Measurements from ENCODE around the gene FBXO8. TPM values are rescaled to one million over a fixed set of nuclear protein-coding genes. Genes with fewer than 3 reads are reported as not detected.

The FBXO8 gene
- total RNA-seq, 1 experiment from 2014 or later = 8.9 TPM

GRCh38 chr4:174245714-174246113 lies 37.8 kb downstream of the FBXO8 start:
- Mint-ChIP-seq H3K9me3 (no peaks in the 10 kb centered on the region), H3K27me3 (ENCODE audit: low read depth) (no peaks in the 10 kb centered on the region), H3K4me1 (no peaks in the 10 kb centered on the region), H3K27ac (no peak overlapping the region), H3K4me3 (no peak overlapping the region), H3K36me3 (ENCODE audit: insufficient read depth in 1 of 3, low read depth in 3 of 3) (no peaks in the 10 kb centered on the region)
- Histone ChIP-seq H3K27ac (ENCODE audit: insufficient read length, low read depth, low read length) (no peak overlapping the region), H2BK120ac (ENCODE audit: low read depth, low read length, poor library complexity, severe bottlenecking) (no peak overlapping the region), H3K9ac (ENCODE audit: extremely low read depth, insufficient read length, low read length) (no peak overlapping the region), H2AFZ (ENCODE audit: low read length) (no peak overlapping the region), H2BK20ac (ENCODE audit: low read depth, low read length, poor library complexity, severe bottlenecking) (no peak overlapping the region), H3K4ac (ENCODE audit: low read depth, low read length) (no peak overlapping the region), H2BK12ac (ENCODE audit: insufficient read length, low read depth, low read length) (no peak overlapping the region), H3K23me2 (ENCODE audit: insufficient read length, low read depth, low read length, poor library complexity, severe bottlenecking) (no peaks in the 10 kb centered on the region), H3K79me2 (ENCODE audit: insufficient read depth, low read length) (no peaks in the 10 kb centered on the region), H2AK5ac (ENCODE audit: insufficient read length, low read length) (no peak overlapping the region), H2BK5ac (ENCODE audit: insufficient read length, low read length) (no peak overlapping the region), H3K4me1 (ENCODE audit: insufficient read depth, low read length) (no peaks in the 10 kb centered on the region), H4K5ac (ENCODE audit: insufficient read length, low read depth, low read length) (no peak overlapping the region), H3K27me3 (ENCODE audit: insufficient read depth, low read length) (no peaks in the 10 kb centered on the region), H3K56ac (ENCODE audit: insufficient read length, low read depth, low read length) (no peak overlapping the region), H4K91ac (ENCODE audit: insufficient read length, low read depth, low read length) (no peak overlapping the region), H3K79me1 (ENCODE audit: insufficient read depth, low read depth, low read length, poor library complexity, severe bottlenecking) (no peaks in the 10 kb centered on the region), H3K14ac (ENCODE audit: insufficient read depth, low read length) (no peak overlapping the region), H4K20me1 (ENCODE audit: control insufficient read depth, insufficient read depth, insufficient read length) (no peaks in the 10 kb centered on the region), H4K8ac (replicated peaks; ENCODE audit: insufficient read length, low read depth, low read length) (no peak overlapping the region), H3K23ac (ENCODE audit: insufficient read length, low read depth, low read length) (no peak overlapping the region), H3K4me2 (ENCODE audit: insufficient read depth, insufficient read length, low read length) (no peak overlapping the region), H2BK15ac (ENCODE audit: low read depth, low read length) (no peak overlapping the region), H3K18ac (ENCODE audit: insufficient read length, low read depth, low read length) (no peak overlapping the region), H3T11ph (ENCODE audit: low read length) (no peak overlapping the region), H3K9me3 (ENCODE audit: control insufficient read depth, low read depth, low read length) (no peaks in the 10 kb centered on the region)
- no peak for DNase-seq
- TF ChIP-seq, protein P1, sequence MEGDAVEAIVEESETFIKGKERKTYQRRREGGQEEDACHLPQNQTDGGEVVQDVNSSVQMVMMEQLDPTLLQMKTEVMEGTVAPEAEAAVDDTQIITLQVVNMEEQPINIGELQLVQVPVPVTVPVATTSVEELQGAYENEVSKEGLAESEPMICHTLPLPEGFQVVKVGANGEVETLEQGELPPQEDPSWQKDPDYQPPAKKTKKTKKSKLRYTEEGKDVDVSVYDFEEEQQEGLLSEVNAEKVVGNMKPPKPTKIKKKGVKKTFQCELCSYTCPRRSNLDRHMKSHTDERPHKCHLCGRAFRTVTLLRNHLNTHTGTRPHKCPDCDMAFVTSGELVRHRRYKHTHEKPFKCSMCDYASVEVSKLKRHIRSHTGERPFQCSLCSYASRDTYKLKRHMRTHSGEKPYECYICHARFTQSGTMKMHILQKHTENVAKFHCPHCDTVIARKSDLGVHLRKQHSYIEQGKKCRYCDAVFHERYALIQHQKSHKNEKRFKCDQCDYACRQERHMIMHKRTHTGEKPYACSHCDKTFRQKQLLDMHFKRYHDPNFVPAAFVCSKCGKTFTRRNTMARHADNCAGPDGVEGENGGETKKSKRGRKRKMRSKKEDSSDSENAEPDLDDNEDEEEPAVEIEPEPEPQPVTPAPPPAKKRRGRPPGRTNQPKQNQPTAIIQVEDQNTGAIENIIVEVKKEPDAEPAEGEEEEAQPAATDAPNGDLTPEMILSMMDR (conservative IDR thresholded peaks at IDR 0.05) = no peak
- WGBS (ENCODE audit: extremely low coverage, insufficient read length, low lambda C conversion rate) = no CpG with 5 or more reads among the region's 1 CpG
